ENCODE measurements around the gene UPK3A.

DNA sequence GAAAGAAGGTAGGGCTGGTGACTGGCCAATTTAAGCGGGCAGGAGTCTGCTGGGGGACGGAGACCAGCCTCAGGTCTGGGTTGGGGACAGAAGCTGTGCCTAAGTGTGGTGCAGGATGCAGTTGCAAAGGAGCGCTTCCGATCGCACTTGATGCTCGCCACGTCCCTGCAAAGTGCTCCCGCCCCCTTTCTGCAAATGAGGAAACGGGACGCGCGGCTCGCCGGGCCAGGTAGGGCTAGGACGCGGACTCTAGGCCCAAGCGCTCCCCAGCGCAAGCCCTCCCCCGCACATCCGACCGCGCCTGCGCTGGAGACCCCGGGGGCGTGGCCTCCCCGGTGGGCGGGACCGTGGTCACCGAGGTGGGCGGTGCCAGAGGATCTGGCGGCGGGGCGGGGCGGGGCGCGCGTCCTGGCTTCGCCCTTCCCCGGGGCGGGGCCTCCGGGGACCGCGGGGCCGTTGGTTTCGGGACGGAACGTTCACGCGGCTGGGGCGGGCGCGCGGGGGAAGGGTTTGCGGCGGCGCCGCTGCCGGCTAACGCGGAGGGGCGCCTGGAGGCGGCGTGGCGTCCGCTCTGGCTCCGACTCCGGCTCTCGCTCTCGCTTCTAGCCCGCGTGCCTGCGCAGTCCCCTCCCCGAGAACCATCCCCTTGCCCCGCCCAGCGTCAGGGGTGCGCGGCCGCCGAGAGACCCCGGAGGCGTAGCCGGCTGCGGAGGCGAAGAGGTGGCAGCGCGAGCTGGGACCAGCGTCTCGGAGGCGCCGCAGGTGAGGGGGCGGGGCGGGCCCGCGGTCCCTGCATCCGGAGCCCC lies 24.9 kb downstream of the UPK3A start, which contains the start of gene FAM118A:
- TF ChIP-seq CTCF (conservative IDR thresholded peaks at IDR 0.05): no peak
- TF ChIP-seq EZH2 (IDR thresholded peaks at IDR 0.05; ENCODE audit: low read depth): no peak
